ENCODE data around the gene APMAP.
"Not testable (repeated sequence)": the region's sequence is repeated elsewhere in the genome, so short reads cannot be mapped to it uniquely, and the experiment has no call there.

The APMAP gene

DNA sequence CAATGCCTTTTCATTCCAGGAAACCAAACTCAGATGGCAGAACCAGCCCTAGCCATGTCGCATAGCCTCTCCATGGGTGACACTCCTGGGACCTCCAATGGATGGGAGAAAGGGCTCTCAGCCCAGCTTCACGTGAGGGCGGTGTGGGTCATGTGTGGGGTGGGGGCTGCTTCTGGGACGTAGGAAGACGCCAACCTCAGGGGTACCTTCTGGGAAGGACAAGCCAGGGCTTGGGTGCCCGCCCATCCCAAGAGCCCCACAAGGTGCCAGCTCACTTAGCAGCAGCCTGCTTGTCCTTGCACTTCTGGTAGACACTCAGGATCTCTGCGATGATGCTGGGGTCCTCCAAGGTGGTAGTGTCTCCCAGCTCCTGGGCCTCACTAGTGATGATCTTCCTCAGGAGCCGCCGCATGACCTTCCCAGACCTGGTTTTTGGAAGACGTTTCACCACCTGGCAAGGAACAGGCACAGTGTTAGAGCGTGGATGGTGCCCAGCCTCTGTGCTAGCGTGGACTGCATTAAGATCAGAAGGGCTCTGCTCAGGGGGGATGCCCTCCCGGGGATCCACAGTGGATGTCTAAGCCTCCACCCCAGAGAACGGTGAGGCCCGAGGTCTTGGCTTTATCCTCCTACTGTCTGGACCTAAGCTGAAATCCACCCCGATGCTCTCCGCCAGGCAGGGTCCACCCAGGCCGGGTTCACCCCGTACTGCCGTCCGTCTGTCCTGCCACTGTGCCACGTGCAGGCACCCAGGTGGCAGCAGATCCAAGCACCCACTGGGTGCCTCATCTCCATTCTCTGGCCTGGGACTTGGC lies 15.1 kb upstream of the APMAP start:
- no peak overlapping the region for H3K4me3 ChIP-seq (ENCODE audit: low read depth, low read length)
- TF ChIP-seq, protein P1, sequence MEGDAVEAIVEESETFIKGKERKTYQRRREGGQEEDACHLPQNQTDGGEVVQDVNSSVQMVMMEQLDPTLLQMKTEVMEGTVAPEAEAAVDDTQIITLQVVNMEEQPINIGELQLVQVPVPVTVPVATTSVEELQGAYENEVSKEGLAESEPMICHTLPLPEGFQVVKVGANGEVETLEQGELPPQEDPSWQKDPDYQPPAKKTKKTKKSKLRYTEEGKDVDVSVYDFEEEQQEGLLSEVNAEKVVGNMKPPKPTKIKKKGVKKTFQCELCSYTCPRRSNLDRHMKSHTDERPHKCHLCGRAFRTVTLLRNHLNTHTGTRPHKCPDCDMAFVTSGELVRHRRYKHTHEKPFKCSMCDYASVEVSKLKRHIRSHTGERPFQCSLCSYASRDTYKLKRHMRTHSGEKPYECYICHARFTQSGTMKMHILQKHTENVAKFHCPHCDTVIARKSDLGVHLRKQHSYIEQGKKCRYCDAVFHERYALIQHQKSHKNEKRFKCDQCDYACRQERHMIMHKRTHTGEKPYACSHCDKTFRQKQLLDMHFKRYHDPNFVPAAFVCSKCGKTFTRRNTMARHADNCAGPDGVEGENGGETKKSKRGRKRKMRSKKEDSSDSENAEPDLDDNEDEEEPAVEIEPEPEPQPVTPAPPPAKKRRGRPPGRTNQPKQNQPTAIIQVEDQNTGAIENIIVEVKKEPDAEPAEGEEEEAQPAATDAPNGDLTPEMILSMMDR (IDR thresholded peaks at IDR 0.05; ENCODE audit: control insufficient read depth, extremely low read depth, insufficient read depth), result no peak
- DNase-seq (ENCODE audit: low read depth), result no peak

DNA sequence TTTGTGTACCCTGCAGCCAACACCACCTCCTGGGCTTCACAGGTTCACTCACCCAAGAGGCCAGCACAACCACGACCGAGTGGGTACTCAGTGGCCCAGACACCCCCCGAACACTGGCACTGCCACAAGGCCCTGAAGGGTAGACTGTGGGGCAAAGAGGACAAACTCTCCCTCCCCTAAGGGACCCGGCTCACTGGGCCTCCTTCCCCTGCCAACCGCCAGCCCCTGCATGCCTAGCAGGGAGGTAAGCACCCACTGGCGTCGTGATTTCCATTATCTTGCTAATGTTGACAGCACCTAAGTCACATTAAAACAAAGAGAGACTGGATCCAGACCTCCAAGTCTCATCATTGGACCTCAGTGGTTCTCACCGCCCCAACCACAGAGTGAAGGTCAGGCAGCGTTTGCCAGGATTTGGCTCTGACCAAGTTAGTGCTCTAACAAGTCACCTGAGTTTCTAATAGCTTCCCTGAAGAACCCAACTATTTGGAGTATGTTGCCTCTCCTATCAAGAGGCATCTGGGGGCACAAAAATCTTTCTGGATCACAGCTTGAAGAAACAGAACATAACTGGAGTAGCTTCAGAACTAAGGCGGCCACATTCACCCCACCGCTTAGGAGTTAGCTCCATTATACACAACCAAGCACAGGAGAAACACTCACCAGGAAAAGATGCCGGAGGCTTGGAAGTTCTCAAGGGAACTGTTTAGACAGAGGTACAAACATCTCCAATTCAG lies 14.0 kb upstream of the APMAP start:
- TF ChIP-seq, protein P1 (IDR thresholded peaks at IDR 0.05; ENCODE audit: control insufficient read depth, extremely low read depth, insufficient read depth), result no peak
- H3K4me3 ChIP-seq (ENCODE audit: low read depth, low read length), result no peak overlapping the region
- no peak for DNase-seq (ENCODE audit: low read depth)

DNA sequence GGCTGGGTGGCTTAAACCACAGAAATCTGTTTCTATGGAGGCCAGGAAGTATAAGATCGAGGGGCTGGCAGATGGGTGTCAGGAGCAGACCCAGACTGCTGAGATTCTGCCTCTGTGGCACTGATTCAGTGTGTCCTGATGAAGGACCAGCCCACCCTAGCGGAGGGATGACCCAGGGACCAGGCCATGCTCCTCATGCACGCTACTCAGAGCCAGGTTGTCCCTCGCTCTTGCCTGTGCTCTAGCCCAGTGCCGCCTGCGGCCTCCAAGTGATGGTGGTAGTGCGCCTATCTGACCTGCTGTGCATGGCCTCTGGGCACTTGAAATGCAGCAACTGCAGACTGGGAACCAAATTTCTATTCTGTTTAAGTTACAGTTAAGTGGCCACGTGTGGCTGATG lies 13.1 kb upstream of the APMAP start:
- DNase-seq (ENCODE audit: low read depth), result no peak
- TF ChIP-seq, protein P1 (IDR thresholded peaks at IDR 0.05; ENCODE audit: control insufficient read depth, extremely low read depth, insufficient read depth), result no peak
- H3K4me3 ChIP-seq (ENCODE audit: low read depth, low read length), result no peak overlapping the region

DNA sequence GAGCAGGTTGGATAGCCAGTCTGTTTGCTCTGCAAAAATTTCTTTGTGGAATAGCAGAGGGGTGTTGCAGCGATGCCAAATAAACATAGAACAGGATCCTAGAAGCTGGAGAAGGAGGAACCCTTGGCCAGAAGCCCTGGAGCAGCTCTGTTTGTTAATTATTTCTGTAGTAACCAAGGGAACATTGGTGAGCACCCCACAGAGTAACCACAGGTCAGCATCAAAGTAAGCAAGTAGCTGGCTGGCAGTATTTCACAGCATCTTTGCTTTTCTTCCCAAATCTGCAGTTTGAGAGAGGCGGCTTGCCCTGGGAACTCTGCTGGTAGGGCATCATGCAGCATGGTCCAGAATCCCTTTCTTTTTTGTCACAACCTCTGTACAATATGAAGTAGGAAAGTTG lies 12.7 kb upstream of the APMAP start:
- TF ChIP-seq, protein P1 (IDR thresholded peaks at IDR 0.05; ENCODE audit: control insufficient read depth, extremely low read depth, insufficient read depth), result no peak

DNA sequence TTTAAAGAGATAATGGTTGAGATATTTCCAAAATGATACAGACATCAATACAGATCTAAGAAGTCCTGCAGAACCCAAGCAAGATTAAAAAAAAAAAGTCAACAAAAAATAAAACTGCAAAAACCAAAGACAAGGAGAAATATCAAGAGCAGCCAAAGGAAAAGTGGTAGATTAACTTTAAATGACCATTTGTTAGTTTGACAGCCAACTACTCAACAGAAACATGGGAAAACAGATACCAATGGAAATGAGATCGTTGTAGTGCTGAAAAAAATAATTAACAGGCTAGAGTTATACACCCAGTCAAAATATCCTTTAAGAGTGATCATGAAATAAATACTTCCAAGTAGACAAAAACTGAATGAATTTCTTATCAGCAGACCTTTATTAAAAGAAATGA lies 10.5 kb upstream of the APMAP start:
- DNase-seq (ENCODE audit: low read depth), result no peak
- TF ChIP-seq, protein P1 (IDR thresholded peaks at IDR 0.05; ENCODE audit: control insufficient read depth, extremely low read depth, insufficient read depth), result no peak
- no peak overlapping the region for H3K4me3 ChIP-seq (ENCODE audit: low read depth, low read length)

More for the DNA sequence above, 12.7 kb upstream of the APMAP start:
- H3K4me3 ChIP-seq (ENCODE audit: low read depth, low read length), result no peak overlapping the region
- peak; percentile 64 for DNase-seq (ENCODE audit: low read depth)

DNA sequence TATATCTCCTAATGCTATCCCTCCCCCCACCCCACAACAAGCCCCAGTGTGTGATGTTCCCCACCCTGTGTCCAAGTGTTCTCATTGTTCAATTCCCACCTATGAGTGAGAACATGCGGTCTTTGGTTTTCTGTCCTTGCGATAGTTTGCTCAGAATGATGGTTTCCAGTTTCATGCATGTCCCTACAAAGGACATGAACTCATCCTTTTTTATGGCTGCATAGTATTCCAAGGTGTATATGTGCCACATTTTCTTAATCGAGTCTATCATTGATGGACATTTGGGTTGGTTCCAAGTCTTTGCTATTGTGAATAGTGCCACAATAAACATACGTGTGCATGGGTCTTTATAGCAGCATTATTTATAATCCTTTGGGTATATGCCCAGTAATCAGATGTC lies 8.8 kb upstream of the APMAP start:
- H3K4me3 ChIP-seq (ENCODE audit: low read depth, low read length); DNase-seq (ENCODE audit: low read depth): not testable (repeated sequence)

DNA sequence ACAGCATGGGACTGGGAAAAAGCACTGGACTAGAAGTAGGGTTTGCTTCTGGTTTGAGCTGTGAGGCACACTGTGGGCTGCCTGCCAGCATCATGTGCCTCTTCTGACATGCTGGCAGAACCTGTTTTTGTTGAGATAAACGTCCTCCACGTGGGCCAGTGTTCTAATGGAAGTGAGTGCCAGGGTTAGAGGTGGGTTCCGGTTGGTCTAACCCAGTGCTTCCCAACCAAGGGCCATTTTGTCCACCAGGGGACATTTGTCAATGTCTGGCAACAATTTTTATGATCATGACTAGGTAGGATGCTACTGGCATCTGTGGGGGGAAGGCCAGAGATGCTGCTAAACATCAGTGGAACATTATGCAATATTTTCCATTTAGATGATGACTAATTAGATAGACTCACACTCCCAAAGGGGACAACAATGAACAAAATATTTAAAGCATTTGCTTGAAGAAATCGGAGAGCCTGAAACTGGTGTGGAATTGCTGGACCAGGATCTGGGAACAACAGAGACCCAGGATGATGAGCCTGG lies 7.8 kb upstream of the APMAP start:
- TF ChIP-seq, protein P1 (IDR thresholded peaks at IDR 0.05; ENCODE audit: control insufficient read depth, extremely low read depth, insufficient read depth), result 0 out of 2 replicates have a peak, but pooled peaks have one; percentile 12
- DNase-seq (ENCODE audit: low read depth), result peak; percentile 95
- H3K4me3 ChIP-seq (ENCODE audit: low read depth, low read length), result no peak overlapping the region

All from LNCaP clone FGC (cell line).